Measurements from ENCODE around the gene C11orf52. TPM values are rescaled to one million over a fixed set of nuclear protein-coding genes. Genes with fewer than 3 reads are reported as not detected.

C11orf52 gene
- total and polyA plus RNA-seq, 2 of the 4 experiments (the other 2 are of a cell fraction): 0.90 to 1.1 TPM

GRCh38 chr11:111947143-111947542 lies 28.4 kb downstream of the C11orf52 start:
- Histone ChIP-seq H4K5ac (ENCODE audit: low read depth, low read length) (no peak overlapping the region), H3K23ac (ENCODE audit: low read depth, low read length) (no peak overlapping the region), H3K9me1 (ENCODE audit: insufficient read depth, low read length) (peaks cover 13% of the 10 kb centered on the region), H3K79me1 (ENCODE audit: low read depth in 1 of 2, low read length in 2 of 2) (peaks cover 2 to 17% of the 10 kb centered on the region in 2 experiments), H2BK120ac (ENCODE audit: low read depth, low read length) (no peak overlapping the region), H3K9ac (ENCODE audit: low read depth, low read length) (no peak overlapping the region), H4K91ac (ENCODE audit: insufficient read depth, low read depth, low read length) (no peak overlapping the region), H3K4ac (ENCODE audit: low read depth, low read length) (no peak overlapping the region), H4K20me1 (ENCODE audit: insufficient read depth, low read length) (no peaks in the 10 kb centered on the region), H3K56ac (ENCODE audit: extremely low read depth, insufficient read depth, low read length) (no peak overlapping the region), H2BK5ac (ENCODE audit: low read depth, low read length, poor library complexity, severe bottlenecking) (no peak overlapping the region), H3K18ac (ENCODE audit: low read depth, low read length) (no peak overlapping the region), H3K4me2 (ENCODE audit: low read depth, low read length) (no peak overlapping the region), H3K4me3 (ENCODE audit: insufficient read depth, low read depth, low read length) (no peak overlapping the region), H3K14ac (replicated peaks; ENCODE audit: low read depth, low read length) (no peak overlapping the region), H2AK9ac (replicated peaks; ENCODE audit: low read depth, low read length, poor library complexity) (no peak overlapping the region), H2AFZ (replicated peaks; ENCODE audit: low read length, poor library complexity) (no peak overlapping the region), H3K27ac (ENCODE audit: insufficient read depth, low read length) (no peak overlapping the region), H3K9me3 (ENCODE audit: control insufficient read depth, insufficient read depth, low read length) (no peaks in the 10 kb centered on the region), H3K36me3 (ENCODE audit: control insufficient read depth, insufficient read depth, low read length) (no peaks in the 10 kb centered on the region), H3K27me3 (ENCODE audit: control insufficient read depth, insufficient read depth, low read length) (no peaks in the 10 kb centered on the region), H4K8ac (ENCODE audit: low read depth in 2 of 2, low read length in 2 of 2) (no peak overlapping the region; a peak in 1 of 4 replicates), H2BK15ac (ENCODE audit: low read depth, low read length) (no peak overlapping the region), H3K4me1 (ENCODE audit: control insufficient read depth, insufficient read depth, low read length) (peaks cover 7% of the 10 kb centered on the region), H2AK5ac (ENCODE audit: low read depth, low read length) (no peak overlapping the region), H2BK20ac (ENCODE audit: low read depth, low read length) (no peak overlapping the region)
- no TSS peak for BruUV-seq (replicated peaks)
- in situ Hi-C loops (cut with MboI; ENCODE audit: low sequenced_read_pairs): no loop called here
- CTCF ChIA-PET: no interaction called here
- dilution Hi-C loops (cut with HindIII; ENCODE audit: low sequenced_read_pairs, unreplicated experiment): no loop called here
- POLR2A ChIA-PET (ENCODE audit: unreplicated experiment): no interaction called here
- intact Hi-C loops (cut with micrococcal nuclease): no loop called here
- DNase-seq (no peak), ATAC-seq (ENCODE audit: low read depth) (no peak)
- no peak for TF ChIP-seq MXI1 (IDR thresholded peaks at IDR 0.05; ENCODE audit: borderline replicate concordance, low read depth, low read length)
- no peak for TF ChIP-seq FOS (IDR thresholded peaks at IDR 0.05; ENCODE audit: low read depth, low read length)
- TF ChIP-seq RAD21 (IDR thresholded peaks at IDR 0.05; ENCODE audit: low read length): no peak
- TF ChIP-seq CTCF (conservative IDR thresholded peaks at IDR 0.05; ENCODE audit: low read depth, low read length): no peak
- no peak for TF ChIP-seq CEBPB (IDR thresholded peaks at IDR 0.05; ENCODE audit: low read depth, low read length)
- no peak for TF ChIP-seq POLR2A (IDR thresholded peaks at IDR 0.05; ENCODE audit: low read depth, low read length)
- TF ChIP-seq USF2 (IDR thresholded peaks at IDR 0.05; ENCODE audit: low read depth, low read length): no peak
- no peak for TF ChIP-seq NFE2L2 (IDR thresholded peaks at IDR 0.05; ENCODE audit: low read depth, low read length)
- no peak for TF ChIP-seq MAFK (IDR thresholded peaks at IDR 0.05; ENCODE audit: low read depth, low read length)
- no peak for TF ChIP-seq MAZ (IDR thresholded peaks at IDR 0.05; ENCODE audit: borderline replicate concordance, low read depth, low read length)
